Brain microvascular endothelial cell (primary cell): ENCODE data around the gene ADGRG2.

Source experiments
- DNase-seq: peaks from one replicate; pipeline ENCODE4 v3.0.0-alpha.2; 2020
- H3K27ac ChIP-seq: fragments of 250-450 bp; sonication (Bioruptor Pico); 2 replicates; pipeline ENCODE4 v1.5.1; 2020; ENCODE audit warnings: mild to moderate bottlenecking, moderate library complexity
- H3K27me3 ChIP-seq: fragments of 250-450 bp; sonication (Bioruptor Pico); replicated peaks from 2 replicates; pipeline ENCODE4 v1.5.1; 2020; ENCODE audit warnings: mild to moderate bottlenecking
- H3K36me3 ChIP-seq: fragments of 250-450 bp; sonication (Bioruptor Pico); replicated peaks from 2 replicates; pipeline ENCODE4 v1.5.1; 2020; ENCODE audit warnings: mild to moderate bottlenecking
- H3K4me3 ChIP-seq: 2 replicates; pipeline ENCODE4 v1.5.1; 2011; ENCODE audit warnings: low read depth, mild to moderate bottlenecking, control low read depth, low read length, moderate library complexity
- CTCF ChIP-seq: IDR thresholded peaks from 2 replicates; pipeline ENCODE4 v1.5.1; 2011; ENCODE audit warnings: low read depth, mild to moderate bottlenecking, moderate library complexity, low read length, control low read depth, inconsistent platforms; ENCODE audit errors: missing control alignments
- in situ Hi-C: cut with HindIII; loops from 2 replicates; pipeline ENCODE4 v1.10.0; 2017; ENCODE audit warnings: low sequenced_read_pairs, low pct_ligation_motif_present

ADGRG2 gene

GRCh38 chrX:19122641-19123009 lies 357 bp upstream of the ADGRG2 start:
- no peak for TF ChIP-seq CTCF
- no peak overlapping the region for H3K4me3 ChIP-seq
- peaks cover 2% of the 10 kb centered on the region for H3K27me3 ChIP-seq
- in situ Hi-C loops, result no loop called here
- no peaks in the 10 kb centered on the region for H3K36me3 ChIP-seq
- no peak for DNase-seq
- no peak overlapping the region for H3K27ac ChIP-seq

- H3K4me3 ChIP-seq, result no peak overlapping the region
Observed at GRCh38 chrX:19121466-19121865, 802 bp downstream of the ADGRG2 start.

GRCh38 chrX:19110642-19111041 lies 11.6 kb downstream of the ADGRG2 start:
- Histone ChIP-seq H3K27ac (no peak overlapping the region), H3K4me3 (no peak overlapping the region), H3K27me3 (no peaks in the 10 kb centered on the region), H3K36me3 (no peaks in the 10 kb centered on the region)
- no peak for DNase-seq
- in situ Hi-C loops, result no loop called here
- no peak for TF ChIP-seq CTCF

More at GRCh38 chrX:19121466-19121865, 802 bp downstream of the ADGRG2 start:
- Histone ChIP-seq H3K27me3 (peaks cover 2% of the 10 kb centered on the region), H3K27ac (no peak overlapping the region), H3K36me3 (no peaks in the 10 kb centered on the region)
- no peak for TF ChIP-seq CTCF
- DNase-seq, result no peak
- in situ Hi-C loops, result no loop called here

GRCh38 chrX:19107035-19107434 lies 15.2 kb downstream of the ADGRG2 start:
- in situ Hi-C loops, result no loop called here
- no peak overlapping the region for H3K4me3 ChIP-seq
- H3K27ac ChIP-seq, result no peak overlapping the region
- no peaks in the 10 kb centered on the region for H3K27me3 ChIP-seq
- no peak for TF ChIP-seq CTCF
- H3K36me3 ChIP-seq, result no peaks in the 10 kb centered on the region
- DNase-seq, result no peak

- no peaks in the 10 kb centered on the region for H3K36me3 ChIP-seq
- in situ Hi-C loops, result no loop called here
- no peak for DNase-seq
- no peak overlapping the region for H3K4me3 ChIP-seq
- no peaks in the 10 kb centered on the region for H3K27me3 ChIP-seq
- no peak overlapping the region for H3K27ac ChIP-seq
- TF ChIP-seq CTCF, result no peak
Observed at GRCh38 chrX:19100586-19100985, 21.7 kb downstream of the ADGRG2 start.

- no peaks in the 10 kb centered on the region for H3K36me3 ChIP-seq
- H3K27ac ChIP-seq, result no peak overlapping the region
- in situ Hi-C loops, result no loop called here
- H3K4me3 ChIP-seq, result no peak overlapping the region
- TF ChIP-seq CTCF, result no peak
- DNase-seq, result no peak
- no peaks in the 10 kb centered on the region for H3K27me3 ChIP-seq
Observed at GRCh38 chrX:19097553-19098283, 24.6 kb downstream of the ADGRG2 start.
